B cell (primary cell): ENCODE measurements around the gene MCRS1.

ENCODE experiments used
- EZH2 ChIP-seq: IDR thresholded peaks from 2 replicates; pipeline ENCODE4 v1.6.1; 2012; ENCODE audit warnings: borderline replicate concordance, low read depth, mild to moderate bottlenecking, moderate library complexity, low read length; ENCODE audit not compliant: insufficient read depth, poor library complexity, severe bottlenecking
- TF ChIP-seq, protein P1 (sequence below): fragments of 200-600 bp; IDR thresholded peaks from one replicate; pipeline ENCODE4 v1.8.0; 2022; ENCODE audit warnings: antibody characterized with exemption, mild to moderate bottlenecking

GRCh38 chr12:49588721-49589516 lies 21.0 kb upstream of the MCRS1 start:
- TF ChIP-seq, protein P1, sequence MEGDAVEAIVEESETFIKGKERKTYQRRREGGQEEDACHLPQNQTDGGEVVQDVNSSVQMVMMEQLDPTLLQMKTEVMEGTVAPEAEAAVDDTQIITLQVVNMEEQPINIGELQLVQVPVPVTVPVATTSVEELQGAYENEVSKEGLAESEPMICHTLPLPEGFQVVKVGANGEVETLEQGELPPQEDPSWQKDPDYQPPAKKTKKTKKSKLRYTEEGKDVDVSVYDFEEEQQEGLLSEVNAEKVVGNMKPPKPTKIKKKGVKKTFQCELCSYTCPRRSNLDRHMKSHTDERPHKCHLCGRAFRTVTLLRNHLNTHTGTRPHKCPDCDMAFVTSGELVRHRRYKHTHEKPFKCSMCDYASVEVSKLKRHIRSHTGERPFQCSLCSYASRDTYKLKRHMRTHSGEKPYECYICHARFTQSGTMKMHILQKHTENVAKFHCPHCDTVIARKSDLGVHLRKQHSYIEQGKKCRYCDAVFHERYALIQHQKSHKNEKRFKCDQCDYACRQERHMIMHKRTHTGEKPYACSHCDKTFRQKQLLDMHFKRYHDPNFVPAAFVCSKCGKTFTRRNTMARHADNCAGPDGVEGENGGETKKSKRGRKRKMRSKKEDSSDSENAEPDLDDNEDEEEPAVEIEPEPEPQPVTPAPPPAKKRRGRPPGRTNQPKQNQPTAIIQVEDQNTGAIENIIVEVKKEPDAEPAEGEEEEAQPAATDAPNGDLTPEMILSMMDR: no peak
- TF ChIP-seq EZH2: no peak
